ENCODE results near the gene PRDM11.
"Not testable (repeated sequence)": the region's sequence is repeated elsewhere in the genome, so short reads cannot be mapped to it uniquely, and the experiment has no call there.

PRDM11 gene

DNA sequence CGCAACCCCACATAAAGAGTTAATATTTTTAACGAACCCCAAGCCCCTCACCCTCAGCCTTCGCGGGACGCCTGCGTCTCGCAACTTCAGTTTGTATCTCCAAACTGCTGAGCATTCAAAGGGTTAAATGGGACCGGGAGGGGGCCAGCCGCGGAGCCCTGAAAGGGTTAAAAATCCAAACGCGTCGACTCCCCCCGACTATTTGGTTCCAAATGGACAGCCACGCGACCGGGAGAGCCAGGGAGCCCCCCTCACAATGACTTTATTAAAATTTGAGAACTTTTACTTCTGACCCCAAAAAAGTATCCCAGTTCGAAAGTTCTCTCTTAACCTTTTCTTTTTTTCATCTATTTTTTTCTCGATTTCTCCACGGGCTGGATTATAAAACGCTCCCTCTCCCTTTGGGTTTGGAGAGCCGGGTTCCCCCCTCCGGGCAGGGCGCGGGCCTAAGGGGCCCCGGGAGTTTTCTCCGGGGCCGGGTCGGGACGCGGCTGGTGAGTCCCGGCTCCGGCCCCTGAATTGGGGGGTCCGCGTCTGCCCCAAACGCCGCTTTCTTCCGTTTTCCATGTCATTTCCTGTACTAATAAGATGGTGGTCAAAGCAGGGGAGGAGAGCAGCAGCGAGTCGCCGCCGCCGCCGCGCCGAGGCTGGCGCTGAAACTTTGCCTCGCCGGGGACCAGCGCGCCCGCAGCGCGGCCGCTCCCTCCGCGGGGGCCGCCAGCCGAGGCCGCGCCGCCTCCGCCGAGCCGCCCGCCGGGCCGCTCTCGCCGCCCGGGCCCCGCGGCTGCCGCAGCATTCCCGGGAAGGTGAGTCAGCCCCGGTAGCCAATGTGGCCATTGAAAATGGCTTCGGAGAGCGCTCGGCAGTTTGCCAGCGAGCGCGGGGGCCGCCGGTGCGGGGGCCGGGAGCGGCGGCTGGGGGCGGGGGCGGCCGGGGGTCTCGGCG, at the start of gene PRDM11:
Gene PRDM11, plus strand, starts transcription at position 568 of the 945 bp plus-strand sequence. CDS start 35,128 bp downstream, outside the sequence.
- peak; percentile 68 for DNase-seq

DNA sequence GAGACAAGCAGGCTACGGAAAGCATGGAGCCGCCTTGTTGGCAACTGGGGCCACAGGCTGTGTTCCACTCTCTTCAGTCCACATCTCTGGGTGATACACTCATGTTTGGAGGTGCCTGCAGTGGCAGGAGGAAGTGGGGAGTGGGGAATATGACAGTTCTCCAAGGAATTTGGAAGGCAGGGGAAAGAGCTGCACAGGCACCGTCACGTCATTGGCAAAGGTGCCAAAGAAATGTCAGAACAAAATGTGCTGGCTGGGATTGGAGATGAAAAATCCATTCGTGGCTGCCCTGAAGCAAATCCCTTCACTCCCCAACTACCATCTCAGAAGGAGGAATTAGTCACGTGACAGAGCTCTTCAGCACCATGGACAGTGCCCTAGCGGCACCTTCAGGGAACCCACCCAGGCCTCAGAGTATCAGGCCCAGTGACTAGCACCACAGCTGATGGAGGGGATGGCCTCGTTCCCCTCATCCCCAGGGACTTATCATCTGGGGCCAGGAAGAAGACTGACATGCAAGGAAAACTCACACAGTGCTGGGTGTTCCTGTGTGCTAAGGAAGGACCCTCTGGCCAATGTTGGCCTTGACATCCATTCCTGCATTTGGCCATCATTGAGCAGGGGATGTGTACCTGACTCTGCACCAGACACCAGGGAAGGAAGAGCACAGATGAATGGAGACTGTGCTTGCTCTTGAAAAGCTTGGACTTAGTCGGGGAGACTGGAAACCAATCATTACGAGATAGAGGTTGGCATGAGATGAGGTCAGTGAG, 48.5 kb upstream of the PRDM11 start:
- DNase-seq, result no peak

DNA sequence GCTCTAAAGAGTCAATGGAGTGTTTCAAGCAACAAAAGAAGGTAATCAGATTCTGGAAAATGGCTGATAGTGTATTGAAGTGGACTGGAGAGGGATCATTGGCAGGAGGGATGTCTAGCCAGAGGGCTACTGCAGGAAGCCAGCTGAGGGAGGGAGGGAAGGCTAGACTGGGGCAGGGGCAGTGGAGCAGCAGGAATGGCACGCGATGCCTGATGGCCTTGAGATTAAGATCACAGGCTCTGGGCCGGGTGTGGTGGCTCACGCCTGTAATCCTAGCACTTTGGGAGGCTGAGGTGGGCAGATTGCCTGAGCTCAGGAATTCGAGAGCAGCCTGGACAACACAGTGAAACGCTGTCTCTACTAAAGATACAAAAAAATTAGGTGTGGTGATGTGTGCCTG, 47.5 kb upstream of the PRDM11 start:
- DNase-seq, result peak; percentile 36

DNA sequence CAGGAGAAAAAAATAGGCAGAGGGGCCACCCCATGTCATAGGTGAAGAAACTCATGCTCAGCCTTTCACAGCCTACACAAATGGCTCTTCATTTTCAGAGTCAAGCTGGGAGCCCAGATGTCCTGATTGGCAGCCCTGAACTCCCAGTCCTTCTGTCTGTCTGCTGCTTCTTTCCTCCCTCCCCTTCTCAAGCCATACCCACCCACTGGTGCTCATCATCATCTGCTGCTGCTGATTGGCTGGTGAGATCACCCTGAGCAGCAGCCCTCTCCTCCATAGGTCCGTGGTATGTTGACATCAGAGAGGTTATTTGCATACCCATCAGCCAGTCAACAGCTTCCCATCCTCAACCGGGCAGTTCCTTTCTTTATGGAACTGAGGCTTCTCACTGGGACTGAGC, 46.1 kb upstream of the PRDM11 start:
- DNase-seq, result no peak

DNA sequence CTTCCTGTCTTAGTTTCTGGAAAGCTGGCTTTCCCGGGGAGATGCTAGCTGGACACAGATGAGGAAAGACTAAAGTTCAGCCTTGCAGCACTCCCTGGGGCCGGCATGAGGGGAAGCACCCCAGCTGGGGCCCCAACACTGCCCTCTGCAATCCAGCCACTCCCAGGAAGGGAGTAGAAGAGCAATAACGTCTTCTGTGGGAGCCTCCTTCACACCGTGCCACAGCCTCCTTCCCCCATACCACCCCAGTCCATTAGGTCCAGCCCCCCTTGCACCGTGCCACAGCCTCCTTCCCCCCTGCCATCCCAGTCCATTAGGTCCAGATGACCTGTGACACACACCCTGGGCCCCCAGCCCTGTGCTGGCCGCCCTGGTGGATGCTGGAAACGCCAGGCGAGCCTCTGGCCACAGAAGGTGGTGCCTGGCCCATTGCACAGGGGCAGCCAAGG, 44.1 kb upstream of the PRDM11 start:
- no peak for DNase-seq

DNA sequence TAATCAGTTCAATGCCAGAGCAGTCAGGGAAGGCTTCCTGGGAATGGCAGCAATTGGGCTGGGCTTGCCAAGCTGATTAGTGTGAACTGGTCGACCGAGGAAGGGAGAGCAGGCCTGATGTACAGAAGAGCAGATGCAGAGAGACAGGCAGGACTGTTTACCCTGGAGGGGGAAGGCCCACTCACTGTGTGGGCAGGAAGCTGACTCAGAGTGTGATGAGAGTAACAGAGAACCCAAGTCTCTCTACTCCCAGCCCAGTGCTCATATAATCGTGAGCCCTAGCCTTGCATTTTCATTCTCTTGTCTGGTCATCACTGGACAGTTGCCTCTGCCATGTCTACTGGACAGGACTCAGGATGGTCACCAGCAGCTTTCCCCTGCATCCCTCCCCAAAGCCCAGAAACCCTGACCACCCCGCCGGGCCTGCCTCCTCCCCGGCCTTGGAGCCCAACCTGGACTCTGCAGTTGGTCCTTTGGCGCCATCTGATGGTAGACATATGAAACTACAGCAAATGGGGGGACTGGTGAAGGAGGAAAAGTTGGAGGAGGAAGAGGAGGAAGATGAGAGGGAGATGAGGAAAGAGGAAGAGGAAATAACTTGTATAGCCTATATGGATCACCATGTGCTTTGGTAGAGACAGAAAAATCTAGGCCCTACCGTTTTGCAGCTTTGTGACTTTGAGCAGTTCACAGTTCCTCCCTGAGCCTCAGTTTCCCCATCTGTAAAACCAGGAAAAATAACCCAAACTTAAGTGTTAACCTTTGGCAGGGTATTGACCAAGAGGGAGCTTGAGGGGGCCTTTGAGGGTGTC, 43.4 kb upstream of the PRDM11 start:
- DNase-seq, result peak; percentile 47

DNA sequence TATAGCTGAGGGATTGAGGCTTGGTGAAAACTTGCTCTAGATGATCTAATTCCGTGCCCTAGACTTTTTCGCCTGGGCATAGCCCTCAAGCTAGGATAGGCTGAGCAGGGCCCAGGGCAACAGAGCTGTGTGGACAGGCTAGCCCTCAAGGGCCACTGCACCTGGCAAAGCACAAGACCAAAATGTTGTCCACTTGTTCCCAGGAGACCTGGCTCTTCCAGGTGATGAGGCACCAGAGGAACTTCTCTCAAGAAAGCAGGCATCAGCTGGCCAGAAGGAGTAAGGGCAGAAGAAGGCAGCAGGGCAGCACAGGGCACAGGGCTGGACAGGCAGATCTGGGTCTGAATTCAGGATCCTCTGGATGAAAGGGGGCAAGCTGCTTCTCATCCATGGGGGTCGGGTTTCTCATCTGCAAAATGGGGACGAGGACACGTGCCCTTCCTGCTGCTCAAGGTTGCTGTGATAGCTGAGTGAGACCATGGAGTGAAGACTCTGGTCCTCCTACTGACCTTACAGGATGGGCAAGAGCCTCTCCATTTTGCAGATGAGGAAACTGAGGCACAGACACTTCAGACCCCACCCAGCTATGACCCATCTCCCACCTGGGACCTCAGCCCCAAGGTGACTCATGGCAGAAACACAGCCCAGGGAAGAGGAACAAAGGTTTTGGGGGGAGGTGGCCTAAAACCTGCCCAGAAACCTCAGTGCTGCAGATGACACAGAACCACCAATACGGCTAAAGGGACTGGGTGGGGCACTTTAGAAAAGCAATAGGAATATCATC, 42.2 kb upstream of the PRDM11 start:
- DNase-seq, result no peak

DNA sequence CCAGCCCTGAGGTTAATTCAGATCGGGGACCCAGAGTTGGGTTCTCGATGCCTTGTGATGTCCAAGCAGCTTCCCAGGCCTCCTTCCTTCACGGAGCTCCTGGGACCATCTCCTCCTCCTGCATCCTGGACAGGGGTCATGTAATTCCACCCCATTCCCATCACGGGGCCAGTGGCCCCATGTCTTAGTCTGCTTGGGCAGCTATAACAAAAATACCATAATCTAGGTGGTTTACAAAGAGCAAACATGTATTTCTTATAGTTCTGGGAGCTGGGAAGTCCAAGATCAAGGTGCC, 41.7 kb upstream of the PRDM11 start:
- DNase-seq, result no peak

DNA sequence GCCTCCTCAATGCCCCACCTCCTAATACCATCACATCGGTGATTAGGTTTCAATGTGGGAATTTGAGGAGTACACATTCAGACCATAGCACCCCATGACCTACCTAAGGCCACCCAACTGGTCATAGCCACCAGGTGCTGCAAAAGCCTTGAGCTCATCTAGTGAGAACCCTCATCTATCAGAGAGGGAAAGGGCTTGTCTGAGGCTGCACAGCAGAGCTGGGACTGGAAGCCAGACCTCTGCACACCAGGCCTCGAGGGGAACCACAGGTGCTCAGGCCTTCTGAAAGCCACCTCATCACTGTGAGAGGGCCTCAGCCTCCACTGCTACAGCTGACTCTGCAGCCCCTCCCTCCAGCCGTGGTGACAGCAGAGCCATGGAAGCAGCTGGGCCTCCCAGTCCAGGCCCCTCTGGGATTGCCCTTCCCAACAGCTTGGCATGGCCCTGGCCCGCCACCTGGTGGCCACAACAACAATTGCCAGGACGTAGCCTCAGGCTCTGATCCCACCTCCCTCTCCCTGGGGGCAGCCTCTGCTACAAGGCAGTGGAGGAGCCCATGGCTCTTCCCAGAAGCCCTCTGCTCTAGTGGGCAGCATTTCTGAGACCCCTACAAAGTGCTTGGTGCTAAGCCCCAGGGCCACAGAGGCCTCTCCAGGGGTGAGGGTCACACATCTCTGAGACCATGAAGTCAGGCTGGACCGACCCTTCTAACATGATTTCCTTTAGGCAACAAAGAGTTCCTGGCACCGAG, 41.0 kb upstream of the PRDM11 start:
- DNase-seq, result peak; percentile 75

DNA sequence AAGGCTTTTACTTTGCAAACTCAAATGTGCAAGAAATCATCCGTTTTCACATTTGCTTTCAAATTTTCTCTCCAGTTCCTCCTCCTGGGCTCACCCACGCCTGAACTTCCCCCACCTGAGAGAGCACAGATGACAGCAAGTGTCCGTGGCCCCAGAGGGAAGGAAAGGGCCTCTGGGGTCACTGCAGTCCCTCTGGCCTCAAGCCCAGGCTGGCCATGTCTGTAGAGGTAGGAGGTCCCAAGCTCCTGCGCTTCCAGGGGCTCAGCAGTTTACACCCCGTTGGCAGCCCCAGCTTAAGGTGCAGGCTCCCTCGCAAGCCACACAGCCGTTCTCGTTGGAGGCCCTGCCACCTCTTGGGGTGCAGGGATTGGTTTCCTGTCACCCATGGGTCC, 40.5 kb upstream of the PRDM11 start:
- no peak for DNase-seq

DNA sequence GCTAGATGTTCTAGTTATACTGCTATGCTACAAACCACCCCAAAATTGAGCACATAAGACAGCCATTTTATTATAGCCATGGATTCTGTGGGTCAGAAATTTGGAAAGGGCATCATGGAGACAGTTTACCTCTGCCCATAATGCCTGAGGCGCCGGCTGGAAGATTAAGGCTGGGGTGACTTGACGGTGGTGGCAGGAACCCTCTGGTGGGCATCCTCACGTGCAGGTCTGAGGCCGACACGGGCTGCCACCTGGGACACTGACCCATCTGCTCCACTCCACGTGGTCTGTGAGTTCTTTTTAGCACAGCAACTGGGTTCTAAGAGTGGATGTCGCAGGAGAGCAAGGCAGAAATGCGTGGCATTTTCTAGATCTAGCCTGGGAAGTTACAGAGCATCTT, 40.0 kb upstream of the PRDM11 start:
- no peak for DNase-seq

DNA sequence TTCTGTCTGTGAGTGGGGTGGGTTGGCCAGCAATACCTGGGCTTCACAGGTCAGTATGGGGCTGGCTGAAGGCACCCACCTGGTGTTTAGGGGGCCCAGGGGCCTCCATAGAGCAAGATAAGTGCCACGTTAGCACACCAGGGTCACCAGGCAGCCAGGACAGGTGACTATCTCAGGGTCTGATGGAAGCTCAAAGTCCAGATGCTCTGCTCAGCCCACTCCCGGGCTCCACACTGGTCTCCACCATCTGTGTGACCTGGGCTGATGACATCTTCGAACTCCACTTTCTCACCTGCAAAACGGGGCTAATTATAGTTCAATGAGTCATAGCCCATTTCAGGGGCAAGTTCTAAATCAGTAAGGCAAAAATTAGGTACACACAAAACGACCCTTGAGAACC, 39.4 kb upstream of the PRDM11 start:
- DNase-seq, result no peak

DNA sequence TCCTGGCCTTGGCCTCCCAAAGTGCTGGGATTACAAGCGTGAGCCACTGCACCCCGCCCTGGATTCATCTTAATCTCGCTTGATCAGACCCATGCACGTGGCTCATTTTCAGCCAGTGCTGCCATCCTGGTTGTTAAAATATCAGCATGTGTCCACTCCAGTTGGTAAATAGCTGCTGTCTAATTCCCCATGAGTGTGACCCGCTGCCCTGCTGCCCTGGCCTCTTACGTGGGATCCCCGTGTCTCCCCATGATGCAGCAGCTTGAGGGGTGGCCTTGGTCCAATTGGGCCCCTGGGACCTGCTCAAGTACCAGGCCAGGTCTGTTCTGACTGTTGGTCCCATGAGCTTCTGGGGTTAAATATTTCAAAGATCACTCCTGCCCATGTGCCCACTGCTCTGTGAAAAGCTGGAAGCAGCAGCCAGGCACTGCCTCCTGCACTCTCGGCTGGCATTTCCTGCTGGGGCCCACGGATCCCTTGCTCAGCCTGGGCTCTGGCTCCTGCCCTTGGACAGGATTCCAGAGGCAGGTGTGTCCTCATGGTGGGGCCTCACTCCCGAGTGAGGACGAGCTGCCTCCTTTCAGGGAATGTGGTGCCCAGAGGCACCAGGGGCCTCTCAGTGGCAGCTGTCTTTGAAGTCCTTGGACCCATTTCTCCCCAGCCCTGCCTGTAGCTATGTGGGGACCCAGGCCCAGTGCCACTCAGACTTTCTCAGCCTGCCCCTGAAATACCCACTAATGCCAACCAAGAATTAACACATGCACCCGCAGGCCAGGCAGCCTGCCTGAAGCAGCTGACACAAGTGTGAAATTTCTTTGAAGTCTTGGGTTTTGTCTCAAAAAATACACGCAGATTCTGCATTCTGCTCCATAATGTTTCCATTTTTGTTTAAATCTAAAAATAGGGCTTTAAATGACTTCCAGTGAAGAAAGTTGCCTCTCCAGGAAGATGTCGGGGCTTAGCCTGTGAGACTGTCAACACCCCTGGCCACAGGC, 38.1 kb upstream of the PRDM11 start:
- no peak for DNase-seq

DNA sequence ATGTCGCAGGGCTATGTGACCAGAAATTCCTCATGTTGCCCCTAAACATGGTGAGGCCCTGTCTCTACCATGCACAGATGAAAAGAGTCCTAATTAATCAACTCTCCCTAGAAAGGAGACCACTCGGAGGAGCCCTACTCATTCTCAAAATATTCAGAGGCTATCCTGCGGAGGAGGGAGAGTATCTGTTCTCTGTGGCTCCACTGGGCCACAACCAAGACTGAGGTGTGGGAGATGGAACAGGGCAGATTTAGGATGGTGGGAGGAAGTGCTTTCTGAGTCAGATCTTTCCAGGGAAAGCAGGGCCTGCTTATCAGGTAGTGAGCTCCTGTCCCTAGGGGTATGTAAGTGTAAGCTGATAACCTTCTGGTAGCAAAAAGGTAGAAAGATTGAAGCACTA, 37.0 kb upstream of the PRDM11 start:
- no peak for DNase-seq

DNA sequence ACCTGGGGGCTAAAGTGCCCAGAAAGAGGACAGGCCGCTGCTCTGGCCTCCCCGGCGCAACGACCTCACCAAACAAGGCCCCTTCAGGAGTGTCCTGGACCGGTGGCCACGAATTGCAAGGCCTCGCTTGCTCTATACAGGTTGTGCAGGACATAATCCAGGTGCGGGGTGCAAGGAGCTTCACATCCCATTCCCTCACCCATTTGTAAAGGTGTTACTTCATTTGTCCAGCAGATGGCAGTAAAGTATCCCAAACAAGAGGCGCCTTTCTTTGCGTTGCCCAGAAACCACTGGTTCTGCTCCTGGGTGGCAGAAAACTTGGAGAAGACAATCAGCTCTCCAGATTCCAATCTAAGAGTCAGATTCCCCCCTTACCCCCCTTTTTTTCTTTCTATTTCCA, 35.9 kb upstream of the PRDM11 start:
- DNase-seq, result peak; percentile 70

DNA sequence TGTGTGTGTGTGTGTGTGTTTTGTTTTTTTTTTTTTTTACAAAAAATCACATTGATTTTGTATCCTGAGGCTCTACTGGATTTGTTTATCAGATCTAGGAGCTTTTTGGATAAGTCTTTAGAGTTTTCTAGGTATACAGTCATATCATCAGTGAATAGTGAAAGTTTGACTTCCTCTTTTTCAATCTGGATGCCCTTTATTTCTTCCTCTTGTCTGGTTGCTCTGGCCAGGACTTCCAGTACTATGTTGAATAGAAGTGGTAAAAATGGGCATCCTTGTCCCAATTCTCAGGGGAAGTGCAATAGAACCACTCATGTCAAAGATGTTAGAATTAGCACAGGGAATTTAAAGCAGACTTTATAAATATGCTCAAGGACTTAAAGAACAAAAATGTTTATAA, 32.6 kb upstream of the PRDM11 start:
- DNase-seq, result no peak

DNA sequence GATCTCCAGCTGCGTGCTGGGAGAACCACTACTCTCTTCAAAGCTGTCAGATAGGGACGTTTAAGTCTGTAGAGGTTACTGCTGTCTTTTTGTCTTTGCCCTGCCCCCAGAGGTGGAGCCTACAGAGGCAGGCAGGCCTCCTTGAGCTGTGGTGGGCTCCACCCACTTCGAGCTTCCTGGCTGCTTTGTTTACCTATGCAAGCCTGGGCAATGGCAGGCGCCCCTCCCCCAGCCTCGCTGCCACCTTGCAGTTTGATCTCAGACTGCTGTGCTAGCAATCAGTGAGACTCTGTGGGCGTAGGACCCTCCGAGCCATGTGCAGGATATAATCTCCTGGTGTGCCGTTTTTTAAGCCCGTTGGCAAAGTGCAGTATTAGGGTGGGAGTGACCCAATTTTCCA, 18.6 kb upstream of the PRDM11 start:
- DNase-seq, result not testable (repeated sequence)

DNA sequence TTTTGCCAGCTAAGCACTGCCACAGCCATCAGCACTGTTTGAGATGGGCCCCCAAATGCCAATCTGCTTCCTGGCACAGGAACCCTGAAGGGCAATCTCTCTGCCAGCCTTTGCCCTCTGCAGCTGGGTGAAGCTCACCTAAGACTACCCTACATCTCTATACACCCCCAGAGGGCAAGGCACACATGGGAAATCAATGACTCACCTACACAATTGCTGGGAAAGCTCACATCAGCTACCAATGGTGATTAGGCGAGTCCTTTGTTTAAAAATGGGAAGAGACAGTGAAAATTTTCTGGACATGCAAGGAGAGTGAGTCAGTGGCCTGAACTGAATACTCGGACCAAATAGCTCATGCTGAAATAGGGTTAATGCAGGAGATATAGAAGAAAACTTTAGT, 12.6 kb upstream of the PRDM11 start:
- no peak for DNase-seq

DNA sequence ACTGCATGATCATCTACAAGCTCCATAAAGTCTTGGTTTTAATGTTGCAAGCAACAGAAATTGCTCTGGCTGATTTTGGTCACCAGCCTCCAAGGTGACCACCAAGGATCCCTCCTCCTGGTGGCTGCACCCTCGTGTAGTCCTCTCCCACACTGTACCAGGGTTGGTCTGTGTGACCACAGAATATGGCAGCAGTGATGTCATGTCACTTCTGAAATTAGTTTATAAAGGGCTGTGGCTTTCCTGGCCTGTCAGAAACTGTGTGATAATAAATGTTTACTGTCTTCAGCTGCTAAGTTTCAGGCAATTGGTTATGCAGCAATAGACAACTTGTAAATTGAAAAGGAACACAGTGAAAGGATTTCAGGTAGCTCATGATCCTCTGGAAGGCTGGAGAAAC, 5.3 kb upstream of the PRDM11 start:
- DNase-seq, result no peak

DNA sequence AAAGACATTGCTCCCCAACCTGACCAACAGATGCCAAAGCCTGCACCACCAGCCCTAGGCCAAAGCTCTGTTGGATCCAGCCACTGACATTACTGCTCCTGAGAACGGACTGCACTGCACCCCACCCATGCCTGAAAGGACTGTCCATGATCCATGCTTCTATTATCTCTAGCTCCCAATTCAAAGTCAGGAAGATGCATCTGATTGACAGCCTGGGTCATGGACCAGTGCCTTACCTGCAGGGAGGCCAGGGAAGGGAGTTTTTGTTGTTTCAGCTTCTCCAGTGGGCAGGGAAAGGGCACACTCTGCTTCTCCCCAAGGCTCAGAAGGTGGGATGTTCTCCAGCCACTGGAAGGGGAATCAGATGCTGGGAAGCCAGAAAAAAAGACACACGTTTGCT, 4.8 kb upstream of the PRDM11 start:
- DNase-seq, result no peak
